Lower leg skin (tissue), 4 donors: Measurements from ENCODE around the gene B4GALNT3. TPM values are rescaled to one million over a fixed set of nuclear protein-coding genes. Genes with fewer than 3 reads are reported as not detected.

Experiments used
- DNase-seq, 2 donors: peaks; one replicate each; pipeline ENCODE4 v3.0.0-alpha.2; 2019; ENCODE audit warnings: low spot score in 2 of 2
- H3K4me3 ChIP-seq: fragments of 200-600 bp; sonication (generic); 2 replicates; pipeline ENCODE4 v1.5.1; 2017; ENCODE audit warnings: mild to moderate bottlenecking, low read depth; ENCODE audit not compliant: poor library complexity, severe bottlenecking
- POLR2A ChIP-seq, 2 donors: fragments of 450-650 bp; IDR thresholded peaks; one replicate each; pipeline ENCODE4 v1.6.1; 2016 to 2017; ENCODE audit warnings: antibody characterized with exemption in 2 of 2, mild to moderate bottlenecking in 1 of 2, moderate library complexity in 1 of 2
- WGBS, 2 donors: methylation state at CpG; one replicate each; pipeline ENCODE4 v1.1.5; 2018; 5-methylcytosine and 5-hydroxymethylcytosine counted together
- intact Hi-C: fragments of 100-400 bp; cut with DNase I; formaldehyde crosslinking; loops from one replicate; pipeline ENCODE4 v1.15.0; 2023; ENCODE audit warnings: low total_unique reads
- total RNA-seq, 4 donors: library from RNA; depleted of rRNA; stranded (reverse); fragments of >200 nt; gene quantifications; one replicate each; pipeline ENCODE4 v1.1.0, GENCODE V29; 2016
- TF ChIP-seq, protein P1 (sequence below), 3 donors: fragments of 450-650 bp; IDR thresholded peaks; one replicate each; pipeline ENCODE4 v1.5.1; 2016; ENCODE audit warnings: antibody characterized with exemption in 3 of 3, mild to moderate bottlenecking in 3 of 3, moderate library complexity in 2 of 3

The B4GALNT3 gene
- total RNA-seq, 4 donors from 2014 or later, result 35.8 to 65.4 (median 47.6) TPM

DNA sequence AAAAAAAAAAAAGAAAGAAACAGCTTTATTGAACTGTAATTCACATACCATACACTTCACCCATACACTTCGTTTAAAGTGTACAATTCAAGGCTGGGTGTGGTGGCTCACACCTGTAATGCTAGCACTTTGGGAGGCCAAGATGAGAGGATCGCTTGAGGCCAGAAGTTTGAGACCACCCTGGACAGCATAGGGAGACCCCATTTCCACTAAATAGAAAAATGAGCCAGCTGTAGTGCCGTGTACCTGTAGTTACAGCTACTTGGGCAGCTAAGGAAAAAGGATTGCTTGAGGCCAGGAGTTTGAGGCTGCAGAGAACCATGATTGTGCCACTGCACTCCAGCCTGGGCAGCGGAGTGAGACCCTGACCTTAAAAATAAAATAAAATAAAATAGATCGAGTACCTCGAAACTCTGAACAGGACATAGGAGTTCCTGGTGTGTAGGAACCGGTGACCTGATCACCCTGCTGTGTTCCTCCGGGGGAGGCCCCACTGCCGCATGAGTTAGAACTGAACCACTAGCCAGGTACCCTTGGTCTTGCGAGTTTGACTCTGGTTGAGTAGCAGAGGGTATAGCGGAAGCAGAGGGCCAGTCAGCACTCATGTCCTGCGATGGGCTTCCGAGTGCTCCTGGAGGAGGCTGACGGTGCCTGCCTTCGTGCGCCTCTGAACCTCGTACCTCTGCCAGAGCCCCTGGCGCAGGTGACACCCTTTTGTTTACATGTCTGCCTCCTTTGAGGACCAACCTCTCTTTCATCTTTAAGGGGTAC is 80.0 kb downstream of the B4GALNT3 start:
- DNase-seq, result no peak
- 90 to 93% methylated on average over 18 of the region's 18 CpGs for WGBS, 2 donors
- H3K4me3 ChIP-seq, result no peak overlapping the region
- no peak for TF ChIP-seq POLR2A (IDR thresholded peaks at IDR 0.05)
- TF ChIP-seq, protein P1, sequence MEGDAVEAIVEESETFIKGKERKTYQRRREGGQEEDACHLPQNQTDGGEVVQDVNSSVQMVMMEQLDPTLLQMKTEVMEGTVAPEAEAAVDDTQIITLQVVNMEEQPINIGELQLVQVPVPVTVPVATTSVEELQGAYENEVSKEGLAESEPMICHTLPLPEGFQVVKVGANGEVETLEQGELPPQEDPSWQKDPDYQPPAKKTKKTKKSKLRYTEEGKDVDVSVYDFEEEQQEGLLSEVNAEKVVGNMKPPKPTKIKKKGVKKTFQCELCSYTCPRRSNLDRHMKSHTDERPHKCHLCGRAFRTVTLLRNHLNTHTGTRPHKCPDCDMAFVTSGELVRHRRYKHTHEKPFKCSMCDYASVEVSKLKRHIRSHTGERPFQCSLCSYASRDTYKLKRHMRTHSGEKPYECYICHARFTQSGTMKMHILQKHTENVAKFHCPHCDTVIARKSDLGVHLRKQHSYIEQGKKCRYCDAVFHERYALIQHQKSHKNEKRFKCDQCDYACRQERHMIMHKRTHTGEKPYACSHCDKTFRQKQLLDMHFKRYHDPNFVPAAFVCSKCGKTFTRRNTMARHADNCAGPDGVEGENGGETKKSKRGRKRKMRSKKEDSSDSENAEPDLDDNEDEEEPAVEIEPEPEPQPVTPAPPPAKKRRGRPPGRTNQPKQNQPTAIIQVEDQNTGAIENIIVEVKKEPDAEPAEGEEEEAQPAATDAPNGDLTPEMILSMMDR (IDR thresholded peaks at IDR 0.05), result no peak
- intact Hi-C loops, result no loop called here

DNA sequence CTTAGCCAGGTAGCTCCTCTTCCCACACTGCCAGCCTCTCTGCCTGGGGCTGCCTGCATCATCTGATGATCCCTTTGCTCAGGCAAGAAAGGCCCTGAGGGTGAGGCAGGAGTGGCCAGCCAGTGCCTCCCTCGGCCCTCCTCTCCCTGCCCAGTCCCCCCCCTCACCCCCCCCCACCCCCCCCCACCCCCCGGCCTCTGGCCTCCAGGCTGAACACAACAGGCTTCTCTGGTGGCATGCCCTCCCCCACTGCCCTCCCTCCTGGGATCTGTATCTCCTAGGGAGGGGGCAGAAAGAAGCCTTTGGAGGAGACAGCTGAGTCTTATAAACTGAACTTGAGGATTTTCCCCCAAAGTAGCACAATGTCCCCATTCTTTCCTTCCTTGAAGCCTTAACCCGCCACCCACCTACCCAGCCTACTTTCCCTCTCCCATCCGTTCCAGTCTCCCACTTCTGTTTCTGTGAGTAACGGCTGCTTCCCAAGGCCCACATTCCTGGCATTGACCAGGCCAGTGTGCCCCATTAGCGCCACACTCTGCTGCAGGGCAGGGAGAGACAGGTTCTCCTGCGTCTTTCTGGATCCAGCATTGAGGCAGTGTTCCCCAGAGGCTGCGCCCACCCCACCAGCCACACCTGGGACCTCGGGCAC is 82.1 kb downstream of the B4GALNT3 start:
- no peak for DNase-seq
- 59 to 62% methylated on average over 7 to 8 of the region's 9 CpGs for WGBS, 2 donors
- no peak for TF ChIP-seq POLR2A (IDR thresholded peaks at IDR 0.05)
- TF ChIP-seq, protein P1 (IDR thresholded peaks at IDR 0.05), result no peak
- no peak overlapping the region for H3K4me3 ChIP-seq
- intact Hi-C loops, result no loop called here

DNA sequence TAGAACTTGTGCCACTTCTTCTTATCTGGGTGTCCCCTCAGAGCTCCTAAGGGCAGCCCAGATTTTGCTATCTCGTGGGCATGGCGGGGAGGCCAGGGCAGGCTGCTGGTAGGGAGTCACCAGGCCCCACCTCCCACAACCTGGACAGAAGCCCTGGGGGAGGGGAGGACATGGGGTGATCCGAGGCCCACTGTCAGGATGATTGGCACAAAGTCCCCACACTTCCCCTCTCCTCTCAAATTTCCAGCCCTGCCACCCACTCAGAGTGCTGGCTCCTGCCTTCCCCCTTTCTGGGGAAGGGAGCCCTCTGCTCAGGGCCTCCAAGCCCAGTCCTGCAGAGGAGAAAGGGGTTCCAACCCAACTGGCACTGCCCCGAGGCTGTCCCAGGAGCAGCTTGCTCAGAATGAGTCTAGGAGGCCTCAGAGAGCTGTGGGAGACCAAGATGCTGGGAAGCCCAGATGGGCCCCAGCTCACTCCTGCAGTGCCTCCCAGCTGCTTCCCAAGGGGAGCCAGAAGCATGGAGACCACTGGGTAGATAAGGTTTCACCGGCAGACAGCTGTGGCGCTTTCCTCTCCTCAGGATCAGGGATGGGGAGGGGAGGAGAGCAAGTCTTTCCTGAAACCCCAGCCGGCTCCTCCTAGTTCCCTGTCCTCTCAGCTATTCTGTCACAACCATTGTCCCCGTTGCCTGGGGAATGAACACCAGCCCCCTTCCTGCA is 82.8 kb downstream of the B4GALNT3 start:
- no peak overlapping the region for H3K4me3 ChIP-seq
- 60 to 70% methylated on average over 5 to 8 of the region's 8 CpGs for WGBS, 2 donors
- intact Hi-C loops, result no loop called here
- TF ChIP-seq, protein P1 (IDR thresholded peaks at IDR 0.05), result no peak
- TF ChIP-seq POLR2A (IDR thresholded peaks at IDR 0.05), result no peak
- no peak for DNase-seq

DNA sequence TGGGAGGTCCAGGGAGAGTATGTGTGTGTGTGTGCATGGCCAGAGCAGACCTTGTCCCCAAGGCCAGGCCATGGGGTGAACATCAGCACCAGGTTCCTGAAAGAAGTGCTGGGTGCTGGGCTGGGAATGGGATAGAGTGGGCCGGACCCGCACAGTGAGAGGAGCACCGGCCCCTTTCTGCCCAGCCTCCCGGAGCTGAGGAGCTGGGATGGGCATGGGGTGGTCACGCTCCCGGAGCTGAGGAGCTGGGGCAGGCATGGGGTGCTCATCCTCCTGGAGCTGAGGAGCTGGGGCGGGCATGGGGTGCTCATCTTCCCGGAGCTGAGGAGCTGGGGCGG is 83.3 kb downstream of the B4GALNT3 start:
- intact Hi-C loops, result no loop called here
- TF ChIP-seq, protein P1 (IDR thresholded peaks at IDR 0.05), result no peak
- no peak for TF ChIP-seq POLR2A (IDR thresholded peaks at IDR 0.05)
- 93 to 96% methylated on average over 4 to 6 of the region's 9 CpGs for WGBS, 2 donors
- no peak for DNase-seq
- H3K4me3 ChIP-seq, result no peak overlapping the region

DNA sequence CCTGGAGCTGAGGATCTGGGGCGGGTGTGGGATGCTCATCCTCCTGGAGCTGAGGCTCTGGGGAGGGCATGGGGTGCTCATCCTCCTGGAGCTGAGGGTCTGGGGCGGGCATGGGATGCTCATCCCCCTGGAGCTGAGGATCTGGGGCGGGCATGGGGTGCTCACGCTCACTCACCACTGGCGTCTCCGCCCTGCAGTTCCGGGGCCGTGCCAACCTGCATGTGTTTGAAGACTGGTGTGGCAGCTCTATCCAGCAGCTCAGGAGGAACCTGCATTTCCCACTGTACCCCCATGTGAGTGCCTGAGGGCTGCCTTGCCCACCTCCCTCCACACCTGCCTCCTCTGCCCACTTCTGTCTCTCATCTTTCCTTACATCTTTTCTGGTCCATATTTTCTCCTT is 84.4 kb downstream of the B4GALNT3 start:
- TF ChIP-seq, protein P1 (IDR thresholded peaks at IDR 0.05), result no peak
- TF ChIP-seq POLR2A (IDR thresholded peaks at IDR 0.05), result no peak
- DNase-seq, result no peak
- H3K4me3 ChIP-seq, result no peak overlapping the region
- intact Hi-C loops, result no loop called here
- WGBS, 2 donors, result 63 to 100% methylated on average over 1 to 8 of the region's 8 CpGs
